Transverse colon (tissue), 4 donors: ENCODE data around the gene TBC1D17.

Experiments
- CTCF ChIP-seq, 5 experiments: fragments of 200-600 bp in 3 of 5; fragments of 450-650 bp in 2 of 5; sonication (generic) in 3 of 5; IDR thresholded peaks; 1 replicate in 2 of 5; 2 replicates in 3 of 5; pipeline ENCODE4 v1.5.1; 2016 to 2017; ENCODE audit warnings: antibody characterized with exemption in 5 of 5, inconsistent platforms in 3 of 5, mild to moderate bottlenecking in 2 of 5, moderate library complexity in 1 of 5
- EP300 ChIP-seq: sonication (generic); formaldehyde crosslinking; IDR thresholded peaks from one replicate; pipeline ENCODE4 v1.6.1; 2017; ENCODE audit warnings: antibody characterized with exemption, low read depth
- POLR2A ChIP-seq: fragments of 450-650 bp; IDR thresholded peaks from one replicate; pipeline ENCODE4 v1.6.1; 2016; ENCODE audit warnings: antibody characterized with exemption, mild to moderate bottlenecking, moderate library complexity
- POLR2AphosphoS5 ChIP-seq, 3 donors: sonication (generic); formaldehyde crosslinking; IDR thresholded peaks; one replicate each; pipeline ENCODE4 v1.6.1; 2016; ENCODE audit warnings: antibody characterized with exemption in 3 of 3

GRCh38 chr19:49861541-49862378, 15.7 kb upstream of the TBC1D17 start:
- TF ChIP-seq POLR2A (no peak), CTCF (IDR thresholded peaks at IDR 0.05) (no peak), POLR2AphosphoS5 (IDR thresholded peaks at IDR 0.05) (no peak), EP300 (no peak)
